Choroid plexus epithelial cell (primary cell): ENCODE measurements around the gene TMEM203.

Experiments used
- DNase-seq: peaks from one replicate; pipeline ENCODE4 v3.0.0-alpha.2; 2010; ENCODE audit warnings: low read depth
- H3K4me3 ChIP-seq: 2 replicates; pipeline ENCODE4 v1.5.1; 2011; ENCODE audit warnings: low read depth, mild to moderate bottlenecking, control low read depth, low read length, moderate library complexity
- TF ChIP-seq, protein P1 (sequence below): conservative IDR thresholded peaks from 2 replicates; pipeline ENCODE4 v1.5.1; 2011; ENCODE audit warnings: low read depth, mild to moderate bottlenecking, control low read depth, inconsistent platforms, low read length, moderate library complexity

The TMEM203 gene

DNA sequence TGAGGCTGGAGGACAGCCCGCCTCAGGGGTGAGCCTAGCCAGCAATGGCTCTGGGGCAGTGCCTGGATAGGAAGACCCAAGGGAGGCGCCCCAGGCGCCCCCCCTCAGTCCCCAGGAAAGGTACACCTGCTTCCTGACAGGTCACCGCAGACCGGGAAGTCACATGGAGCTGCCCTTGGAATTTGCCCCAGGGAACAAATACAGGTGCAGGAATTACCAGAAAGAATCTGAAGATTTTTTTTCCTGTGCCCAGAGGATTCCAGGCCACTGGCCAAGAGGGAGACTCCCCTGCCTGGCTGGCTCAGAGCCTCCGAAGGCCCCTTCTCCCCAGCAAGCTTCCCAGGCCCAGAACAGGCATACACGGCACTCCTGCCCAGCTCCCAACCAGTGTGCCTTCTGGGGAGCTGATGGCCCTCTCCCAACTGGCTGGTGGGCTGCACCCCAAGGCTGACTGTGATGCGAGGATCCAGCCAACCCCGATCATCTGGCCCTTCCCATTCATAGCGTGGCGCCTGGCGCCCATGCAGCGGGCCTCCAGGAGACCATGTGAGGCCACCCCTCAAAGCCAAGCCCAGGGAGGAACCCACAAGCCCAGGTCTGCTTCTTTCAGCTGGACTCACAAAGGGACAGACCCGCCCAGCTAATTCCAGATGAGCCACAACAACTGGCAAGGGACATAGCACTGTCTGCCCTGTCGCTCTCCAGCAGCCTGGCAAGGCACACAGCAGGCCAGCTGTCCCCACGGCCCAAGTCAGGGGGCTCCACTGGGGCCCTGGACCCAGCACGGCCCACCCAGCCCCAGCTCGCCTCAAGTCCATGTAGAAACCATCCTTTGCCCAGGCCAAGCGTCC is 7.2 kb downstream of the TMEM203 start:
- H3K4me3 ChIP-seq: no peak overlapping the region
- DNase-seq: no peak
- TF ChIP-seq, protein P1, sequence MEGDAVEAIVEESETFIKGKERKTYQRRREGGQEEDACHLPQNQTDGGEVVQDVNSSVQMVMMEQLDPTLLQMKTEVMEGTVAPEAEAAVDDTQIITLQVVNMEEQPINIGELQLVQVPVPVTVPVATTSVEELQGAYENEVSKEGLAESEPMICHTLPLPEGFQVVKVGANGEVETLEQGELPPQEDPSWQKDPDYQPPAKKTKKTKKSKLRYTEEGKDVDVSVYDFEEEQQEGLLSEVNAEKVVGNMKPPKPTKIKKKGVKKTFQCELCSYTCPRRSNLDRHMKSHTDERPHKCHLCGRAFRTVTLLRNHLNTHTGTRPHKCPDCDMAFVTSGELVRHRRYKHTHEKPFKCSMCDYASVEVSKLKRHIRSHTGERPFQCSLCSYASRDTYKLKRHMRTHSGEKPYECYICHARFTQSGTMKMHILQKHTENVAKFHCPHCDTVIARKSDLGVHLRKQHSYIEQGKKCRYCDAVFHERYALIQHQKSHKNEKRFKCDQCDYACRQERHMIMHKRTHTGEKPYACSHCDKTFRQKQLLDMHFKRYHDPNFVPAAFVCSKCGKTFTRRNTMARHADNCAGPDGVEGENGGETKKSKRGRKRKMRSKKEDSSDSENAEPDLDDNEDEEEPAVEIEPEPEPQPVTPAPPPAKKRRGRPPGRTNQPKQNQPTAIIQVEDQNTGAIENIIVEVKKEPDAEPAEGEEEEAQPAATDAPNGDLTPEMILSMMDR: no peak

DNA sequence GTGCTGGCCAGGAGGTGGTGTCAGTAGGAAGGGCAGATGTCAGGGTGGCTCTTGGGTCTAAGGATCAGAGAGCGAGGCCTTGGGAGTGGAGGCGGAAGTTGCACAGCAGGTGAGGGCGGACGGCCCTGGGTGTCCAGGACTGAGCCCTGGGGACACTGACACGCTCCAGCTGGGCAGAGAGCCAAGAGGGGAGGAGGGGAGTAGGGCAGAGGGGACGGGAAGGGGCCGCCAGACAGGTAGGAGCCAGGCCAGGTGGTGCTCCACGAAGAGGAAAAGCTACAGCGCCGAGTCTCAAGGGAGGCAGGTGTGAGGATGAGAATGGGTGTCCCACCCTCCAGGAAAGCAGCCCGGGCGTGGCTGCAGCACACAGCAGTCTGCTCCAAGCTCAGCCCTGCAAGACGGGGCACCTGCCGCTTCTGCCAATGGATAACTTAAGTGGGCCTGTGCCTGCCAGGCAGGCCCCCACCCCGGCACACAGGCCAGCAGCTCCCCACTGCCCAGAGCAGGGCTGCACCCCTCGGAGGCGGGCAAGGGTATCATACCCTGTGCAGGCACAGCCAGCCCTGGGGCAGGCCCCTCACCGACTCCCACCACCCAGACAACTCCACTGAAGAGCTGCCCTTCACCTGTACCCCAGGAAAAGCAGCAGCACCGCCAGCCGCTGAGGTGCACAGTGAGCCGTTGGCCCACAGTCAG is 9.8 kb downstream of the TMEM203 start:
- no peak for DNase-seq
- H3K4me3 ChIP-seq: no peak overlapping the region
- TF ChIP-seq, protein P1: no peak

DNA sequence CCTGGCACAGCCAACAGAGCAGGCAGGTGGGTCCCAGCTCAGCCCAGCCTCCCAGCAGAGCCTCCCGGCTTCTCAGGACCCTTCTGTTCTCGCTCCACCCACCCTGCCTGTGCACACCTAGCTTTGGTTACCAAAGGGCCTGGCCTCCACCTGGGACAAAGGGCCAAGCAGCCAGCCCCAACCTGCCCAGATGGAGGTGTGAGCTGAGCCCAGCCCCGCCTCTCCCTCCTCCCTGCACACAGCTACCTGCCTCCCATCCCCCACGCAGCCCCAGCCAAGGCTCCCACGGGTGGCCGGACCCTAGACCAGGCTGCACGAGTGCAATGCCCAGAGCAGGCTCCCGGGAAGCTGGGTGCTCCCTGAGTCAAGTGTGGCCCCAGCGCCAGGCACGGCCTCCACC is 10.5 kb downstream of the TMEM203 start:
- TF ChIP-seq, protein P1: no peak
- H3K4me3 ChIP-seq: no peak overlapping the region
- DNase-seq: no peak

DNA sequence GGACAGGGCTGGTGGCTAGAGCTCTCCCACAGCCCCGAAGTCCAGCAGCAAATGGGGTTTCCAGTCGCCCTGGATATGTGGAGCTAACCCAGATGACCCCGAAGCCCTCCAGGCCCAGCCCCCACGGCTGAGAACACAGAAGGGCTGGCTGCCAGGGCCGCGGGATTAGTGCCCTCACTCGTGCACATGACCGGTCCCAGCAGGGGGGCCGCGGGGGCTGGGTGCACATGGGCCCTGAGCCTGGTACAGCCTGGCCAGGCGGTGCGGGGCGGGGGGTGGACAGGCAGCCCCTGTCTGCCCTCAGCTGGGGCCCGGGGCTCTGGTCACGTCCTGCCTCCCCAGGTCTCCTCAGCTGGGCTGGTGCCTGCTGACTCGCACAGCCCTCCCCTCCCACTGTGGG is 11.1 kb downstream of the TMEM203 start:
- no peak for DNase-seq
- TF ChIP-seq, protein P1: no peak
- no peak overlapping the region for H3K4me3 ChIP-seq

DNA sequence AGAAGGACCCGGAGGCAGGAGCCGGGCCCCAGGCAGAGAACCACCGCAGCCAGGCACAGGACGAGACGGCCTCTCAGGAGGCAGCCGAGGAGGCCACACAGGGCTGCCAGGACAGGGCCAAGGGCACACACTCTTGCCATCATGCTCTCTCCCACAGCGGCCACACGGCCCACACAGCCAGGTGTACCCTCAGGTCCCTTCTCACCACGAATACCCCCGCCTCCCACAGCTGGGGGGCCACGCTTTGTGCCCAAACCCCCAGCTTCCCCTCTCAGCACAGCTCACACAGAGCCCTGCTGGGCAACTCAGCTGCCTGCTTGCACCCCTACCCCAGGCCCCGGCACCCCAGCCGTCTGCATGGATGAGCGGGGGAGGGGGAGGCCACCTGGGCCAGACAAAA is 11.7 kb downstream of the TMEM203 start:
- H3K4me3 ChIP-seq: no peak overlapping the region
- TF ChIP-seq, protein P1: no peak
- DNase-seq: no peak

DNA sequence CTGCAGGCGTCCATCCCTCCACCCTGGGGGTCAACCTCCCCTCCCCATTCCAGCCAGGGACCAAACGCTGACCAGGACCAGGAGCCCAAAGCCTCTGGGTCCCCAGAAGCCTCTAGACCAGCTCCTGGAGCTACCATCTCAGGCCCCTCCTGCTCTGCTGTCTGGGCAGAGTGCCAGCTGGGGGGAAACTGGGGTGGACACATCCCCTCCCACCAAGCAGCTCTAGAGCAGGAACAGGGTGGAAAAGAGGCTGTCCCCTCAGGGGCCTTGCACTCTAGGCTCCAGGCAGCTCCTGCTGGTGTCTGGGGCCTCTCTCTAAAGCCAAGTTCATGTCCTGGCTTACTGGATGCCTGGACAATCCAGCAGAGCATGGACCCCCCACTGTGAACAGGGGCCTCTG is 12.6 kb downstream of the TMEM203 start:
- TF ChIP-seq, protein P1: no peak
- peak; percentile 19 for DNase-seq
- no peak overlapping the region for H3K4me3 ChIP-seq
